ENCODE measurements around the gene LRRC71. TPM values are rescaled to one million over a fixed set of nuclear protein-coding genes. Genes with fewer than 3 reads are reported as not detected.
A peak's percentile ranks its signal among the peaks of the same experiment; 100 is the strongest.

Gene LRRC71
- total and polyA plus RNA-seq, 7 experiments from 2014 or later = not detected

GRCh38 chr1:156936191-156936590 is 15.8 kb downstream of the LRRC71 start:
- ChIA-PET POLR2A (no interaction called here), CTCF (interaction anchor here (0.5 kb wide), 1 partner anchor 247 kb away, joined by 3 read pairs; no protein-coding TSS in a partner anchor)
- no peak overlapping the region for H3K4me3 ChIP-seq (ENCODE audit: low read length)
- H3K27me3 Mint-ChIP-seq = peaks cover 4 to 16% (median 8%) of the 10 kb centered on the region in 5 donors
- H3K27ac ChIP-seq (ENCODE audit: low read depth, low read length) = no peak overlapping the region
- DNase-seq (no peak), ATAC-seq (no peak)
- H3K4me1 ChIP-seq (ENCODE audit: control insufficient read depth in 2 of 2, insufficient read depth in 2 of 2, low read length in 2 of 2) = no peaks in the 10 kb centered on the region
- H3K36me3 ChIP-seq (ENCODE audit: control insufficient read depth in 2 of 3, insufficient read depth in 3 of 3, low read length in 3 of 3) = peaks cover 0 to 64% (median 4%) of the 10 kb centered on the region in 3 experiments
- H3K9me3 Mint-ChIP-seq = peaks cover 0 to 1% (median 0%) of the 10 kb centered on the region in 11 donors
- H3K9me3 ChIP-seq (ENCODE audit: control insufficient read depth in 2 of 3, low read length in 3 of 3) = no peaks in the 10 kb centered on the region
- intact Hi-C loops (cut with micrococcal nuclease) = no loop called here
- H3K27ac Mint-ChIP-seq = no peak overlapping the region
- no peak overlapping the region for H3K4me3 Mint-ChIP-seq
- peaks cover 4 to 21% (median 8%) of the 10 kb centered on the region in 5 donors for H3K36me3 Mint-ChIP-seq
- H3K27me3 ChIP-seq (ENCODE audit: control insufficient read depth in 2 of 2, insufficient read depth in 2 of 2, low read length in 2 of 2) = no peaks in the 10 kb centered on the region
- H3K4me1 Mint-ChIP-seq = peaks cover 4 to 9% (median 5%) of the 10 kb centered on the region in 7 donors

- peaks cover 5 to 22% (median 8%) of the 10 kb centered on the region in 5 donors for H3K36me3 Mint-ChIP-seq
- Histone ChIP-seq H3K9me3 (ENCODE audit: control insufficient read depth in 2 of 3, low read length in 3 of 3) (no peaks in the 10 kb centered on the region), H3K4me3 (ENCODE audit: low read length) (no peak overlapping the region), H3K36me3 (ENCODE audit: control insufficient read depth in 2 of 3, insufficient read depth in 3 of 3, low read length in 3 of 3) (peaks cover 0 to 70% (median 10%) of the 10 kb centered on the region in 3 experiments), H3K27ac (ENCODE audit: low read depth, low read length) (no peak overlapping the region), H3K4me1 (ENCODE audit: control insufficient read depth in 2 of 2, insufficient read depth in 2 of 2, low read length in 2 of 2) (no peaks in the 10 kb centered on the region), H3K27me3 (ENCODE audit: control insufficient read depth in 2 of 2, insufficient read depth in 2 of 2, low read length in 2 of 2) (no peaks in the 10 kb centered on the region)
- peaks cover 0 to 6% (median 0%) of the 10 kb centered on the region in 7 donors for H3K4me1 Mint-ChIP-seq
- intact Hi-C loops (cut with micrococcal nuclease) = no loop called here
- no peak for DNase-seq
- no peak for ATAC-seq
- H3K4me3 Mint-ChIP-seq = no peak overlapping the region
- CTCF ChIA-PET = no interaction called here
- peaks cover 0 to 1% (median 0%) of the 10 kb centered on the region in 11 donors for H3K9me3 Mint-ChIP-seq
- POLR2A ChIA-PET = interaction anchor here (0.5 kb wide), 1 partner anchor 14 kb away, joined by 3 read pairs; no protein-coding TSS in a partner anchor
- H3K27ac Mint-ChIP-seq = peak overlapping the region in 2 of 9 donors; percentile 36 to 80
- H3K27me3 Mint-ChIP-seq = peaks cover 0 to 12% (median 3%) of the 10 kb centered on the region in 5 donors
Observed at GRCh38 chr1:156936721-156937220, 16.3 kb downstream of the LRRC71 start.

GRCh38 chr1:156937883-156938282 is 17.5 kb downstream of the LRRC71 start:
- peaks cover 0 to 3% (median 0%) of the 10 kb centered on the region in 5 donors for H3K27me3 Mint-ChIP-seq
- Histone ChIP-seq H3K4me3 (ENCODE audit: low read length) (no peak overlapping the region), H3K4me1 (ENCODE audit: control insufficient read depth in 2 of 2, insufficient read depth in 2 of 2, low read length in 2 of 2) (no peaks in the 10 kb centered on the region), H3K9me3 (ENCODE audit: control insufficient read depth in 2 of 3, low read length in 3 of 3) (no peaks in the 10 kb centered on the region), H3K27ac (ENCODE audit: low read depth, low read length) (no peak overlapping the region), H3K36me3 (ENCODE audit: control insufficient read depth in 2 of 3, insufficient read depth in 3 of 3, low read length in 3 of 3) (peaks cover 0 to 81% (median 19%) of the 10 kb centered on the region in 3 experiments), H3K27me3 (ENCODE audit: control insufficient read depth in 2 of 2, insufficient read depth in 2 of 2, low read length in 2 of 2) (no peaks in the 10 kb centered on the region)
- intact Hi-C loops (cut with micrococcal nuclease) = no loop called here
- DNase-seq (no peak), ATAC-seq (no peak)
- peak overlapping the region in 3 of 9 donors; percentile 30 to 55 (median 55) for H3K27ac Mint-ChIP-seq
- peaks cover 5 to 32% (median 12%) of the 10 kb centered on the region in 5 donors for H3K36me3 Mint-ChIP-seq
- no peaks in the 10 kb centered on the region for H3K9me3 Mint-ChIP-seq
- ChIA-PET POLR2A (no interaction called here), CTCF (no interaction called here)
- H3K4me1 Mint-ChIP-seq = peaks cover 0 to 3% (median 0%) of the 10 kb centered on the region in 7 donors
- no peak overlapping the region for H3K4me3 Mint-ChIP-seq

DNA sequence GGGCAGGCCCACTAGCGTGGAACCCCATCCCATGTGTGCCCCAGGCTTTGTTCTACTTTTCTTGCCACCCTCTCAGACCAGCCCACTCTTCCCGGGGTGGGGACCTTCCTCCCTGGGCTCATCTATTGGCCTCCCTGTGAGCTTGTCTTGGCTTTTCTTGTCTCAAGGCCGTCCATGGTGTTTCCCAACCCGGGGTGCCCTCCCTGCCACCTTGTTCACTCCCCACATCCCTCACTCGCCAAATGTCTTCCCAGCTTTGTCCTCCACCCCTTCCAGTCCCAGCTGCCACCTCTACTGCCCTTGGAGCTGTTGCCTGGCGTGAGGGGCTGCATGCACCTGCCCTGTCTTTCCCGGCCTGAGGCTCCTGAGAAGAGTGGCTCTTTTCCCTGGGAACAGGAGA is 18.4 kb downstream of the LRRC71 start:
- intact Hi-C loops (cut with micrococcal nuclease) = no loop called here
- Histone ChIP-seq H3K4me1 (ENCODE audit: control insufficient read depth in 2 of 2, insufficient read depth in 2 of 2, low read length in 2 of 2) (no peaks in the 10 kb centered on the region), H3K27me3 (ENCODE audit: control insufficient read depth in 2 of 2, insufficient read depth in 2 of 2, low read length in 2 of 2) (no peaks in the 10 kb centered on the region), H3K4me3 (ENCODE audit: low read length) (no peak overlapping the region), H3K27ac (ENCODE audit: low read depth, low read length) (no peak overlapping the region), H3K9me3 (ENCODE audit: control insufficient read depth in 2 of 3, low read length in 3 of 3) (no peaks in the 10 kb centered on the region), H3K36me3 (ENCODE audit: control insufficient read depth in 2 of 3, insufficient read depth in 3 of 3, low read length in 3 of 3) (peaks cover 0 to 89% (median 19%) of the 10 kb centered on the region in 3 experiments)
- DNase-seq (no peak), ATAC-seq (no peak)
- POLR2A ChIA-PET = no interaction called here
- Mint-ChIP-seq H3K27me3 (no peaks in the 10 kb centered on the region), H3K27ac (no peak overlapping the region), H3K9me3 (no peaks in the 10 kb centered on the region), H3K36me3 (peaks cover 5 to 32% (median 16%) of the 10 kb centered on the region in 5 donors), H3K4me1 (peaks cover 0 to 2% (median 0%) of the 10 kb centered on the region in 7 donors), H3K4me3 (no peak overlapping the region)
- CTCF ChIA-PET = interaction anchor here (1.3 kb wide), 1 partner anchor 49 kb away, joined by 3 read pairs; no protein-coding TSS in a partner anchor

DNA sequence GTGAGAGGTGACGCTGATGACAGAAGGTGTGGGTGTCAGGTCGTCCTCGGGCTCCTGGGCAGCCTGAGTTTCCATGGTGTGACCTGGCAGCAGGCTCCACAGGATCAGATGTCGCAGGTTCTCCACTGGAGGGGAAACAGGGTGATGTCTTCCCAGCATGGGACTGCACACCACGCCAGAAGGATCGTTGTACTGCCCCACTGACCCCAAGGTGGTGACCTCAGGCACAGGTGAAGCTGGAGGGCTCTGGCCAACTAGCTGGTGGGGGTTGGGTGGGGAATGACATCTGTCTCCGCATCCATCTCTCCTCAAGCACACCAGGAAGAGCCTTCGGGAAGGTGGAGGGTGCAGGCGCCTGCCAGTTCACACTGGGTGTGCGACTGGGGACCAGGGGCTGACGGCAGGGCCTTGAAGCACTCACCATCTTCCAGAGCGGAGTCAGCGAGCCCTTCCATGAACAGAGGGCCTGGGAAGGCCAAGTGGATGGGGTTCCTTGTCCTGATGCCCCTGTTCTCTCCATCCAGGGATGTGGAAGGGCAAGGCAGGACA is 19.4 kb downstream of the LRRC71 start:
- Mint-ChIP-seq H3K4me1 (peaks cover 0 to 2% (median 0%) of the 10 kb centered on the region in 7 donors), H3K4me3 (no peak overlapping the region), H3K27me3 (no peaks in the 10 kb centered on the region), H3K9me3 (no peaks in the 10 kb centered on the region), H3K36me3 (peaks cover 7 to 38% (median 22%) of the 10 kb centered on the region in 5 donors), H3K27ac (no peak overlapping the region)
- ChIA-PET POLR2A (no interaction called here), CTCF (interaction anchor here (1.3 kb wide), 1 partner anchor 50 kb away, joined by 3 read pairs; no protein-coding TSS in a partner anchor)
- Histone ChIP-seq H3K36me3 (ENCODE audit: control insufficient read depth in 2 of 3, insufficient read depth in 3 of 3, low read length in 3 of 3) (peaks cover 0 to 94% (median 28%) of the 10 kb centered on the region in 3 experiments), H3K27ac (ENCODE audit: low read depth, low read length) (no peak overlapping the region), H3K9me3 (ENCODE audit: control insufficient read depth in 2 of 3, low read length in 3 of 3) (no peaks in the 10 kb centered on the region), H3K4me1 (ENCODE audit: control insufficient read depth in 2 of 2, insufficient read depth in 2 of 2, low read length in 2 of 2) (no peaks in the 10 kb centered on the region), H3K4me3 (ENCODE audit: low read length) (no peak overlapping the region), H3K27me3 (ENCODE audit: control insufficient read depth in 2 of 2, insufficient read depth in 2 of 2, low read length in 2 of 2) (no peaks in the 10 kb centered on the region)
- intact Hi-C loops (cut with micrococcal nuclease) = no loop called here
- DNase-seq = no peak
- ATAC-seq = no peak

DNA sequence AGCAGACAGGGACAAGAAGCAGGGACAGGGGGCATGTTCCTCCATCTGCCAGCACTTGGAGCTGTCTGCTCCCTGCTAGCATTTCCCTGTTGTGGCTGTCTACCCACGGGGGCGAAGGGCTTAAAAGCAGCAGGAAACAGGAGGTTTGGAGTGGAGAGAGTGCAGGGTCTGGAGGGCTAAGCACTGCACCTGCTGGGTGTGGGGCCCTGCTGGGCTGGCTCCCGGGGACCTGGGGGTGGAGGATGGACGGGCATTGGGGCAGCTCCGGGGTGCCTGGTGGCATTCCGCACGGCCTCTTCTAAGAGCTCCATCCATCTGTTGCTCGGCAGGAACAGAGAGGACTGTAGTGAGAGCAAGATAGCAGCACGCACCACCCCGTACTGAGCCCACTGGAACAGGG is 21.2 kb downstream of the LRRC71 start:
- peaks cover 20 to 53% (median 34%) of the 10 kb centered on the region in 5 donors for H3K36me3 Mint-ChIP-seq

More for the DNA sequence above, 21.2 kb downstream of the LRRC71 start:
- no peaks in the 10 kb centered on the region for H3K4me1 ChIP-seq (ENCODE audit: control insufficient read depth in 2 of 2, insufficient read depth in 2 of 2, low read length in 2 of 2)
- Mint-ChIP-seq H3K9me3 (no peaks in the 10 kb centered on the region), H3K4me1 (peaks cover 0 to 9% (median 0%) of the 10 kb centered on the region in 7 donors), H3K4me3 (no peak overlapping the region), H3K27me3 (no peaks in the 10 kb centered on the region), H3K27ac (no peak overlapping the region)
- H3K4me3 ChIP-seq (ENCODE audit: low read length) = no peak overlapping the region
- H3K27me3 ChIP-seq (ENCODE audit: control insufficient read depth in 2 of 2, insufficient read depth in 2 of 2, low read length in 2 of 2) = no peaks in the 10 kb centered on the region
- no peaks in the 10 kb centered on the region for H3K9me3 ChIP-seq (ENCODE audit: control insufficient read depth in 2 of 3, low read length in 3 of 3)
- DNase-seq (no peak), ATAC-seq (no peak)
- intact Hi-C loops (cut with micrococcal nuclease) = no loop called here
- peaks cover 0 to 99% (median 33%) of the 10 kb centered on the region in 3 experiments for H3K36me3 ChIP-seq (ENCODE audit: control insufficient read depth in 2 of 3, insufficient read depth in 3 of 3, low read length in 3 of 3)
- no peak overlapping the region for H3K27ac ChIP-seq (ENCODE audit: low read depth, low read length)
- ChIA-PET CTCF (no interaction called here), POLR2A (no interaction called here)
